Activated CD4-positive, alpha-beta memory T cell treated with anti-CD3 and anti-CD28 coated beads for 36 hours (primary cell): ENCODE results near the gene TACC3. TPM values are rescaled to one million over a fixed set of nuclear protein-coding genes. Genes with fewer than 3 reads are reported as not detected.
A peak's percentile ranks its signal among the peaks of the same experiment; 100 is the strongest.

Source experiments
- CTCF ChIA-PET: fragments of 350-600 bp; sonication (Branson Sonifier 250); formaldehyde crosslinking; loops from one replicate; lab custom pipeline; 2021; ENCODE audit warnings: antibody characterized with exemption, inconsistent platforms; lab: Charles Lee
- POLR2A ChIA-PET: fragments of 350-600 bp; sonication (Branson Sonifier 250); formaldehyde crosslinking; loops from one replicate; lab custom pipeline; 2021; ENCODE audit warnings: antibody characterized with exemption; lab: Charles Lee
- DNase-seq: peaks from one replicate; pipeline ENCODE4 v3.0.0-alpha.2; 2020
- H3K27ac Mint-ChIP-seq: one replicate; pipeline ENCODE4 v1.8.0; 2021; ENCODE audit warnings: mixed read lengths
- H3K27me3 Mint-ChIP-seq: one replicate; pipeline ENCODE4 v1.8.0; 2021; ENCODE audit warnings: mixed read lengths
- H3K36me3 Mint-ChIP-seq: one replicate; pipeline ENCODE4 v1.8.0; 2021; ENCODE audit warnings: mixed read lengths
- H3K4me1 Mint-ChIP-seq: one replicate; pipeline ENCODE4 v1.8.0; 2021; ENCODE audit warnings: low read depth, mixed read lengths
- H3K4me3 Mint-ChIP-seq: one replicate; pipeline ENCODE4 v1.8.0; 2021; ENCODE audit warnings: mild to moderate bottlenecking, mixed read lengths
- H3K9me3 Mint-ChIP-seq: one replicate; pipeline ENCODE4 v1.8.0; 2021; ENCODE audit warnings: mixed read lengths
- intact Hi-C: fragments of 100-400 bp; cut with micrococcal nuclease; formaldehyde crosslinking; loops from one replicate; pipeline ENCODE4 v1.15.1; 2023
- total RNA-seq, 2 experiments: library from RNA; stranded (reverse); gene quantifications; one replicate each; pipeline ENCODE4 v1.2.3, GENCODE V29; 2021

TACC3 gene
- total RNA-seq, 2 experiments from 2014 or later = 194 to 201 TPM

GRCh38 chr4:1784395-1784788, 63.1 kb downstream of the TACC3 start:
- no peaks in the 10 kb centered on the region for H3K36me3 Mint-ChIP-seq
- no peaks in the 10 kb centered on the region for H3K9me3 Mint-ChIP-seq
- H3K27me3 Mint-ChIP-seq = no peaks in the 10 kb centered on the region
- POLR2A ChIA-PET = no interaction called here
- intact Hi-C loops = no loop called here
- CTCF ChIA-PET = interaction anchor here (1.1 to 1.4 kb wide), 2 partner anchors 9 to 36 kb away, joined by 3 read pairs; no protein-coding TSS in a partner anchor
- no peaks in the 10 kb centered on the region for H3K4me1 Mint-ChIP-seq
- no peak for DNase-seq
- H3K4me3 Mint-ChIP-seq = no peak overlapping the region
- no peak overlapping the region for H3K27ac Mint-ChIP-seq

- no peaks in the 10 kb centered on the region for H3K27me3 Mint-ChIP-seq
- DNase-seq = no peak
- CTCF ChIA-PET = interaction anchor here (1.1 to 1.4 kb wide), 2 partner anchors 9 to 37 kb away, joined by 3 read pairs; no protein-coding TSS in a partner anchor
- POLR2A ChIA-PET = no interaction called here
- H3K4me1 Mint-ChIP-seq = no peaks in the 10 kb centered on the region
- intact Hi-C loops = no loop called here
- H3K27ac Mint-ChIP-seq = no peak overlapping the region
- no peak overlapping the region for H3K4me3 Mint-ChIP-seq
- H3K36me3 Mint-ChIP-seq = no peaks in the 10 kb centered on the region
- no peaks in the 10 kb centered on the region for H3K9me3 Mint-ChIP-seq
Observed at GRCh38 chr4:1784789-1785591, 63.7 kb downstream of the TACC3 start.

- Mint-ChIP-seq H3K27me3 (no peaks in the 10 kb centered on the region), H3K4me3 (no peak overlapping the region), H3K9me3 (no peaks in the 10 kb centered on the region), H3K27ac (no peak overlapping the region), H3K36me3 (no peaks in the 10 kb centered on the region), H3K4me1 (no peaks in the 10 kb centered on the region)
- POLR2A ChIA-PET = no interaction called here
- CTCF ChIA-PET = interaction anchor here (1.4 kb wide), 1 partner anchor 37 kb away, joined by 3 read pairs; no protein-coding TSS in a partner anchor
- intact Hi-C loops = no loop called here
- DNase-seq = no peak
Observed at GRCh38 chr4:1785592-1785991, 64.3 kb downstream of the TACC3 start.

GRCh38 chr4:1786544-1787362, 65.4 kb downstream of the TACC3 start:
- ChIA-PET POLR2A (no interaction called here), CTCF (no interaction called here)
- no peaks in the 10 kb centered on the region for H3K4me1 Mint-ChIP-seq
- no peak overlapping the region for H3K27ac Mint-ChIP-seq
- no peak overlapping the region for H3K4me3 Mint-ChIP-seq
- no peaks in the 10 kb centered on the region for H3K9me3 Mint-ChIP-seq
- intact Hi-C loops = no loop called here
- no peak for DNase-seq
- H3K27me3 Mint-ChIP-seq = peaks cover 2% of the 10 kb centered on the region
- H3K36me3 Mint-ChIP-seq = no peaks in the 10 kb centered on the region

- ChIA-PET CTCF (interaction anchor here (1.0 kb wide), 1 partner anchor 22 kb away, joined by 3 read pairs; no protein-coding TSS in a partner anchor), POLR2A (no interaction called here)
- intact Hi-C loops = no loop called here
- Mint-ChIP-seq H3K36me3 (no peaks in the 10 kb centered on the region), H3K27ac (no peak overlapping the region), H3K9me3 (no peaks in the 10 kb centered on the region), H3K27me3 (peaks cover 2% of the 10 kb centered on the region), H3K4me3 (no peak overlapping the region), H3K4me1 (no peaks in the 10 kb centered on the region)
- DNase-seq = no peak
Observed at GRCh38 chr4:1787411-1788077, 66.2 kb downstream of the TACC3 start.

GRCh38 chr4:1788254-1788973, 67.1 kb downstream of the TACC3 start:
- POLR2A ChIA-PET = no interaction called here
- Mint-ChIP-seq H3K36me3 (no peaks in the 10 kb centered on the region), H3K27ac (no peak overlapping the region), H3K4me1 (no peaks in the 10 kb centered on the region), H3K9me3 (no peaks in the 10 kb centered on the region), H3K4me3 (no peak overlapping the region), H3K27me3 (peaks cover 2% of the 10 kb centered on the region)
- CTCF ChIA-PET = interaction anchor here (0.7 to 1.0 kb wide), 3 partner anchors 21 to 95 kb away, joined by 3 to 4 read pairs (median 3); no protein-coding TSS in a partner anchor
- DNase-seq = no peak
- intact Hi-C loops = no loop called here

- H3K27ac Mint-ChIP-seq = no peak overlapping the region
- intact Hi-C loops = no loop called here
- no peaks in the 10 kb centered on the region for H3K9me3 Mint-ChIP-seq
- CTCF ChIA-PET = interaction anchor here (0.6 kb wide), 1 partner anchor 19 kb away, joined by 3 read pairs; no protein-coding TSS in a partner anchor
- no peak for DNase-seq
- no peak overlapping the region for H3K4me3 Mint-ChIP-seq
- POLR2A ChIA-PET = no interaction called here
- H3K36me3 Mint-ChIP-seq = no peaks in the 10 kb centered on the region
- H3K4me1 Mint-ChIP-seq = no peaks in the 10 kb centered on the region
- H3K27me3 Mint-ChIP-seq = peaks cover 2% of the 10 kb centered on the region
Observed at GRCh38 chr4:1789552-1789951, 68.2 kb downstream of the TACC3 start.

- Mint-ChIP-seq H3K27ac (no peak overlapping the region), H3K4me3 (no peak overlapping the region), H3K4me1 (no peaks in the 10 kb centered on the region), H3K9me3 (no peaks in the 10 kb centered on the region), H3K36me3 (no peaks in the 10 kb centered on the region), H3K27me3 (peaks cover 2% of the 10 kb centered on the region)
- intact Hi-C loops = loop anchor here (5.0 kb wide), 1 partner anchor 43 kb away; no protein-coding TSS in a partner anchor
- no peak for DNase-seq
- CTCF ChIA-PET = no interaction called here
- POLR2A ChIA-PET = no interaction called here
Observed at GRCh38 chr4:1790005-1790404, 68.7 kb downstream of the TACC3 start.

GRCh38 chr4:1792158-1792831, 71.0 kb downstream of the TACC3 start:
- ChIA-PET POLR2A (no interaction called here), CTCF (interaction anchor here (1.6 kb wide), 1 partner anchor 18 kb away, joined by 3 read pairs; no protein-coding TSS in a partner anchor)

GRCh38 chr4:1792832-1793495, 71.6 kb downstream of the TACC3 start, which contains the start of gene FGFR3:
Gene FGFR3 (plus strand): TSS chr4:1793293. CDS start chr4:1793935, 642 bp downstream.
- ChIA-PET POLR2A (no interaction called here), CTCF (interaction anchor here (1.3 to 2.5 kb wide), 3 partner anchors 9 to 44 kb away, joined by 3 to 9 read pairs (median 3); no protein-coding TSS in a partner anchor)
- Mint-ChIP-seq H3K4me3 (no peak within 1 kb of the TSS), H3K27ac (no peak within 1 kb of the TSS), H3K4me1 (no peaks in the 10 kb centered on the region), H3K27me3 (peaks cover 13% of the 10 kb centered on the region), H3K36me3 (no peaks in the 10 kb centered on the region), H3K9me3 (no peaks in the 10 kb centered on the region)
- intact Hi-C loops = loop anchor here (5.0 kb wide), 1 partner anchor 46 kb away; no protein-coding TSS in a partner anchor
- DNase-seq = peak; percentile 35

More at GRCh38 chr4:1792158-1792831, 71.0 kb downstream of the TACC3 start:
- no peaks in the 10 kb centered on the region for H3K4me1 Mint-ChIP-seq
- no peak overlapping the region for H3K27ac Mint-ChIP-seq
- no peak for DNase-seq
- no peaks in the 10 kb centered on the region for H3K36me3 Mint-ChIP-seq
- H3K27me3 Mint-ChIP-seq = peaks cover 13% of the 10 kb centered on the region
- no peak overlapping the region for H3K4me3 Mint-ChIP-seq
- intact Hi-C loops = loop anchor here (5.0 kb wide), 1 partner anchor 45 kb away; no protein-coding TSS in a partner anchor
- no peaks in the 10 kb centered on the region for H3K9me3 Mint-ChIP-seq
